Natural killer cell (primary cell): Measurements from ENCODE around the gene ZNF683. TPM values are rescaled to one million over a fixed set of nuclear protein-coding genes. Genes with fewer than 3 reads are reported as not detected.

ENCODE experiments used
- ATAC-seq, 3 donors: fragments of 150-1000 bp in 2 of 3; fragments of 200-7000 bp in 1 of 3; cut with Tn5 transposase; 1 replicate in 1 of 3; 2 replicates in 2 of 3; pipeline ENCODE4 v1.10.0; 2021; ENCODE audit warnings: mild to moderate bottlenecking in 2 of 3, moderate library complexity in 2 of 3
- DNase-seq, 2 donors: peaks; one replicate each; pipeline versions ENCODE4 v3.0.0 to v3.0.0-alpha.2; 2013 to 2021; ENCODE audit warnings: mixed read lengths in 1 of 2
- H3K27ac ChIP-seq: one replicate; pipeline ENCODE4 v1.5.1; 2013; ENCODE audit warnings: mild to moderate bottlenecking, low read length
- H3K27me3 ChIP-seq: one replicate; pipeline ENCODE4 v1.6.1; 2013; ENCODE audit warnings: low read length; ENCODE audit not compliant: control insufficient read depth, insufficient read depth
- H3K36me3 ChIP-seq: one replicate; pipeline ENCODE4 v1.6.1; 2013; ENCODE audit warnings: low read length; ENCODE audit not compliant: control insufficient read depth, insufficient read depth
- H3K4me1 ChIP-seq: one replicate; pipeline ENCODE4 v1.6.1; 2013; ENCODE audit warnings: low read length; ENCODE audit not compliant: control insufficient read depth, insufficient read depth
- H3K4me3 ChIP-seq: one replicate; pipeline ENCODE4 v1.5.1; 2013; ENCODE audit warnings: low read length
- H3K9me3 ChIP-seq: one replicate; pipeline ENCODE4 v1.6.1; 2013; ENCODE audit warnings: low read length; ENCODE audit not compliant: control insufficient read depth, insufficient read depth
- H3K27ac Mint-ChIP-seq, 2 donors: one replicate each; pipeline ENCODE4 v1.8.0; 2022; ENCODE audit warnings: mild to moderate bottlenecking in 2 of 2, mixed read lengths in 2 of 2, moderate library complexity in 1 of 2
- H3K27me3 Mint-ChIP-seq, 2 donors: one replicate each; pipeline ENCODE4 v1.8.0; 2022; ENCODE audit warnings: low read depth in 2 of 2, mixed read lengths in 2 of 2
- H3K36me3 Mint-ChIP-seq: one replicate; pipeline ENCODE4 v1.8.0; 2022; ENCODE audit warnings: mixed read lengths
- H3K4me1 Mint-ChIP-seq, 2 donors: one replicate each; pipeline ENCODE4 v1.8.0; 2022; ENCODE audit warnings: mixed read lengths in 2 of 2
- H3K4me3 Mint-ChIP-seq: one replicate; pipeline ENCODE4 v1.8.0; 2022; ENCODE audit warnings: mild to moderate bottlenecking, moderate library complexity, mixed read lengths
- H3K9me3 Mint-ChIP-seq, 2 donors: one replicate each; pipeline ENCODE4 v1.8.0; 2022; ENCODE audit warnings: mixed read lengths in 2 of 2
- WGBS: methylation state at CpG from one replicate; pipeline ENCODE4 v1.1.7; 2013; ENCODE audit warnings: missing lambda C conversion rate; ENCODE audit not compliant: insufficient coverage; 5-methylcytosine and 5-hydroxymethylcytosine counted together
- intact Hi-C: fragments of 100-400 bp; cut with micrococcal nuclease; formaldehyde crosslinking; loops from one replicate; pipeline ENCODE4 v1.14.2; 2022
- total RNA-seq, 4 donors: library from RNA; stranded (reverse); fragments of 120-200 nt in 1 of 4; gene quantifications; one replicate each; pipeline versions ENCODE4 v1.2.3 to v1.2.4, GENCODE V29; 2013 to 2022
- TF ChIP-seq, protein P1 (sequence below): fragments of 200-600 bp; IDR thresholded peaks from one replicate; pipeline ENCODE4 v1.8.0; 2022; ENCODE audit warnings: antibody characterized with exemption

The ZNF683 gene
- total RNA-seq, 3 donors from 2014 or later (not counting 1 experiment from before 2014, with no cell fraction given), result 9.6 to 38.2 (median 19.7) TPM

DNA sequence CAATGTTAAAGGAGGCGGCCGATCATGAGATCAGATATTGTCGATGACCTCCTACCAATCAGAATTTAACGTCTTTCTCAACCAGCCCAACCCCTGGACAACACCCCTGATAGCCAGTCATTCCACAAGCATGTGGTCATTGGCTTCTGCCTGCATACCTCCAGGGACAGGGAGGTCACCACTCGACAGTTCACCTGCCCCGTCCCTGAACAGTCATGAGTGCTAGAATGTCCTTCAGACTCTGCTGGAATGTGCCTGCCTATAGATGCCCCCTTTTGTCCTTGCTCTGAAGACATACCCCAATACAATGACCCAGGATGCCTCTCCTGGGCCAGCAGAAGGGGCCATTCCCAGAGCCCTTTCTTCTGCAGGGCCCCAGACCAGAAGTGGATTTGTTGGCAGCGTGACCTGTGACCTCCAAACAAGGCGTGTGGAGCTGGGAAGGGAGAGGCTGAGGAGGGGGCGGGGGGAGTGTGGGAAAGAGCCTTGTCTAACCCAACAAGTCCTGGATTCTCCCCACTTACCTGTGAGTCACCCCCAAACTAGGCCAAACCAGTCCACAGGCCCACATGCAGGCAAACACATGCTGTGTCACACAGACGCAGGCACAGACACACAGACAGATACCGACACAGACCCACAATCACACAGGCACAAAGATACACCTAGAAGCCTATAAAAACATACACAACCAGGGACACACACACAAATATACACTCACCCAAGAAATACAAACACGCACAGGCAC is 20.8 kb downstream of the ZNF683 start:
- no peaks in the 10 kb centered on the region for H3K36me3 ChIP-seq
- Mint-ChIP-seq H3K4me3 (no peak overlapping the region), H3K9me3 (no peaks in the 10 kb centered on the region), H3K4me1 (peaks cover 6 to 7% of the 10 kb centered on the region in 2 donors), H3K27ac (no peak overlapping the region), H3K27me3 (peaks cover 6 to 20% of the 10 kb centered on the region in 2 donors), H3K36me3 (no peaks in the 10 kb centered on the region)
- H3K27ac ChIP-seq, result no peak overlapping the region
- intact Hi-C loops, result no loop called here
- no peak for DNase-seq
- H3K4me1 ChIP-seq, result peaks cover 5% of the 10 kb centered on the region
- H3K9me3 ChIP-seq, result no peaks in the 10 kb centered on the region
- TF ChIP-seq, protein P1, sequence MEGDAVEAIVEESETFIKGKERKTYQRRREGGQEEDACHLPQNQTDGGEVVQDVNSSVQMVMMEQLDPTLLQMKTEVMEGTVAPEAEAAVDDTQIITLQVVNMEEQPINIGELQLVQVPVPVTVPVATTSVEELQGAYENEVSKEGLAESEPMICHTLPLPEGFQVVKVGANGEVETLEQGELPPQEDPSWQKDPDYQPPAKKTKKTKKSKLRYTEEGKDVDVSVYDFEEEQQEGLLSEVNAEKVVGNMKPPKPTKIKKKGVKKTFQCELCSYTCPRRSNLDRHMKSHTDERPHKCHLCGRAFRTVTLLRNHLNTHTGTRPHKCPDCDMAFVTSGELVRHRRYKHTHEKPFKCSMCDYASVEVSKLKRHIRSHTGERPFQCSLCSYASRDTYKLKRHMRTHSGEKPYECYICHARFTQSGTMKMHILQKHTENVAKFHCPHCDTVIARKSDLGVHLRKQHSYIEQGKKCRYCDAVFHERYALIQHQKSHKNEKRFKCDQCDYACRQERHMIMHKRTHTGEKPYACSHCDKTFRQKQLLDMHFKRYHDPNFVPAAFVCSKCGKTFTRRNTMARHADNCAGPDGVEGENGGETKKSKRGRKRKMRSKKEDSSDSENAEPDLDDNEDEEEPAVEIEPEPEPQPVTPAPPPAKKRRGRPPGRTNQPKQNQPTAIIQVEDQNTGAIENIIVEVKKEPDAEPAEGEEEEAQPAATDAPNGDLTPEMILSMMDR, result no peak
- ATAC-seq, result no peak
- no peak overlapping the region for H3K4me3 ChIP-seq
- 95% methylated on average over 11 of the region's 12 CpGs for WGBS
- no peaks in the 10 kb centered on the region for H3K27me3 ChIP-seq

DNA sequence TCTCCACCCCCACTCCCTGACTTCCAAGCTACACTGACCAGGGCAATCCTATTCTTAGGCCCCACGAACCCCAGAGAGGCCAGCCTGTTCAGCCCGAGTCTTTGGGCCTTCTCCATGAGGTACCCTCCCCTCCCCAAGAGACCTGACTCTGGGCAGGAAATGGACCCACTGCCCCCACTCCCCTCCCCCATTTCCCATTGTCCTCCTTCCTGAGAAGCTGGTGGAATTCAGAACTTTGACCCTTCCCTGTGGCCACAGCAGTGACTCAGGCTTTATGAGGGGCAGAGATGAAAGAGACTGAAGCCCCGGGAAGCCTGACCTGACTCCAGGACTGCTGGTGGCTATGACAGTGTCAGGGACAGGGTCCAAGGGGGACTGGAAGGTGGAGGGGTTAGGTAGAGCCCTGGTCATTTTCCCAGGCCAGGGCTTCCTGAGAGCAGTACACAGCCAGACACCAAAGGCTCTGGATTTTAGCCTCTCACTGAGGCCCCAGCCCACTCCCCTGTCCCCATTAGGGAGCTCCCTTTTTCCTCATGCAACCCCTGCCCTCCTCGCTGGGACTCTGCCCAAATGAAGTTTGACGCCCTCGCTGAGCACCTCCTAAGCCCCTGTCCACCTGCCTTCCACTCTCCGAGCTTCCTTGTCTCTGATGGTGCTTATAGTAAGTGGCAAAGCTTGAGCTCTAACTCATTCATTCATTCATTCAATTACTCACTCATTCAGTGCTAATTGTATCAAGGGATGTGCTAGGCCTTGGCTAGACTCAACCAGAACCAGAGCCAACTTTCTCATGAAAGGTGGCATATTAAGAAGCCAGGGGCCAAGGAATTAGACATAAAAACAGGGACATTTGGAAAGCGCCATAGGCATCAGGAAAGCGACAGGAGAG is 21.6 kb downstream of the ZNF683 start:
- Mint-ChIP-seq H3K36me3 (no peaks in the 10 kb centered on the region), H3K4me1 (peaks cover 6 to 11% of the 10 kb centered on the region in 2 donors), H3K9me3 (no peaks in the 10 kb centered on the region), H3K4me3 (no peak overlapping the region), H3K27me3 (peaks cover 5 to 22% of the 10 kb centered on the region in 2 donors), H3K27ac (no peak overlapping the region)
- intact Hi-C loops, result no loop called here
- Histone ChIP-seq H3K4me1 (peaks cover 5% of the 10 kb centered on the region), H3K27ac (no peak overlapping the region), H3K9me3 (no peaks in the 10 kb centered on the region), H3K36me3 (no peaks in the 10 kb centered on the region), H3K4me3 (no peak overlapping the region), H3K27me3 (no peaks in the 10 kb centered on the region)
- DNase-seq, result no peak
- TF ChIP-seq, protein P1, result no peak
- 90% methylated on average over 9 of the region's 9 CpGs for WGBS
- no peak for ATAC-seq

GRCh38 chr1:26350343-26350700 is 22.2 kb downstream of the ZNF683 start:
- DNase-seq (no peak), ATAC-seq (no peak)
- no peaks in the 10 kb centered on the region for H3K36me3 ChIP-seq
- H3K4me1 ChIP-seq, result peaks cover under 1% of the 10 kb centered on the region
- Mint-ChIP-seq H3K36me3 (no peaks in the 10 kb centered on the region), H3K27me3 (peaks cover 0 to 19% of the 10 kb centered on the region in 2 donors), H3K4me3 (no peak overlapping the region), H3K9me3 (no peaks in the 10 kb centered on the region), H3K4me1 (peaks cover 0 to 7% of the 10 kb centered on the region in 2 donors), H3K27ac (no peak overlapping the region)
- H3K4me3 ChIP-seq, result no peak overlapping the region
- intact Hi-C loops, result no loop called here
- no peaks in the 10 kb centered on the region for H3K9me3 ChIP-seq
- H3K27me3 ChIP-seq, result no peaks in the 10 kb centered on the region
- TF ChIP-seq, protein P1, result no peak
- no peak overlapping the region for H3K27ac ChIP-seq
- 80% methylated on average over 2 of the region's 2 CpGs for WGBS
